ENCODE results near the gene WDR90. TPM values are rescaled to one million over a fixed set of nuclear protein-coding genes. Genes with fewer than 3 reads are reported as not detected.

WDR90 gene
- total and polyA plus RNA-seq, 2 of the 13 experiments (the other 11 are each of a cell fraction or from before 2014, with no cell fraction given), result 14.9 to 28.9 TPM

GRCh38 chr16:630249-630814 lies 18.8 kb upstream of the WDR90 start (continued):
- TF ChIP-seq HMGXB3 (CRISPR knock-in tag; IDR thresholded peaks at IDR 0.05; ENCODE audit: borderline replicate concordance) (no peak), BRCA1 (CRISPR knock-in tag; IDR thresholded peaks at IDR 0.05) (0 out of 2 replicates have a peak, but pooled peaks have one; percentile 72), ATAD3A (CRISPR knock-in tag; IDR thresholded peaks at IDR 0.05) (no peak), ZNF792 (CRISPR knock-in tag; IDR thresholded peaks at IDR 0.05) (0 out of 2 replicates have a peak, but pooled peaks have one; percentile 10), NFKB2 (CRISPR knock-in tag; IDR thresholded peaks at IDR 0.05; ENCODE audit: borderline replicate concordance) (peak; percentile 75; the same call in 1 of the 2 replicates), ZNF20 (CRISPR knock-in tag; IDR thresholded peaks at IDR 0.05) (no peak)

- no peaks in the 10 kb centered on the region for H3K9me3 ChIP-seq (ENCODE audit: low read length)
- in situ Hi-C loops (cut with HindIII; ENCODE audit: extremely low pct_ligation_motif_present, low pct_unique_long_range_greater_than_20kb) (no loop called here), intact Hi-C loops (cut with micrococcal nuclease; ENCODE audit: unreplicated experiment) (no loop called here)
- ChIA-PET CTCF (ENCODE audit: low intra/inter-chr PET ratio, low total read pairs) (no interaction called here), POLR2A (interaction anchor here (1.0 to 1.5 kb wide), 2 partner anchors 17 to 43 kb away, joined by 3 to 5 read pairs; no protein-coding TSS in a partner anchor)
- peak within 1 kb of the TSS; percentile 67 for H3K9ac ChIP-seq (ENCODE audit: insufficient read depth, low read depth, low read length)
- peaks cover 4% of the 10 kb centered on the region in 2 experiments; a peak in 2 of 5 replicates for H3K36me3 ChIP-seq (replicated peaks in 1 of 2; ENCODE audit: control insufficient read depth in 1 of 2, insufficient read depth in 2 of 2, low read length in 2 of 2)
- ATAC-seq (peak; percentile 74), FAIRE-seq (peak; percentile 72), DNase-seq (ENCODE audit: low spot score) (peak; percentile 59)
- H3K27me3 ChIP-seq (ENCODE audit: control insufficient read depth in 1 of 2, insufficient read depth in 2 of 2, low read length in 2 of 2), result no peaks in the 10 kb centered on the region
- peaks cover 6% of the 10 kb centered on the region for H3K79me2 ChIP-seq (ENCODE audit: insufficient read depth, low read length)
- 5% methylated on average over 5 of the region's 23 CpGs for WGBS (ENCODE audit: low lambda C conversion rate)
- H3K4me3 ChIP-seq (replicated peaks in 1 of 3; ENCODE audit: insufficient read depth in 1 of 3, low read depth in 2 of 3, low read length in 3 of 3), result peak within 1 kb of the TSS; percentile 58 to 74 (median 63)
- peak within 1 kb of the TSS; percentile 71 for H3K27ac ChIP-seq (ENCODE audit: extremely low read length, insufficient read depth, low read length)
- no peak within 1 kb of the TSS for H2AFZ ChIP-seq (ENCODE audit: low read length)
- peak within 1 kb of the TSS; percentile 95 for H3K4me2 ChIP-seq (ENCODE audit: low read depth, low read length)
- no TSS peak for BruUV-seq (replicated peaks)
- H4K20me1 ChIP-seq (ENCODE audit: insufficient read depth, low read length), result no peaks in the 10 kb centered on the region
- H3K4me1 ChIP-seq (ENCODE audit: insufficient read depth, low read length), result peaks cover 31% of the 10 kb centered on the region
- TF ChIP-seq NR2F2 (IDR thresholded peaks at IDR 0.05; ENCODE audit: borderline replicate concordance, low read depth) (0 out of 2 replicates have a peak, but pooled peaks have one; percentile 47), ERF (CRISPR knock-in tag; IDR thresholded peaks at IDR 0.05) (peak; percentile 15; the same call in 1 of the 2 replicates), E2F1 (CRISPR knock-in tag; IDR thresholded peaks at IDR 0.05) (peak; percentile 50; the same call in 1 of the 2 replicates), ZNF513 (CRISPR knock-in tag; conservative IDR thresholded peaks at IDR 0.05) (no peak), MZF1 (CRISPR knock-in tag; IDR thresholded peaks at IDR 0.05; ENCODE audit: borderline replicate concordance) (no peak), TSC22D2 (CRISPR knock-in tag; IDR thresholded peaks at IDR 0.05; ENCODE audit: borderline replicate concordance) (no peak), ZNF740 (CRISPR knock-in tag; IDR thresholded peaks at IDR 0.05) (peak; percentile 31; the same call in 1 of the 2 replicates), PHF8 (CRISPR knock-in tag; IDR thresholded peaks at IDR 0.05) (peak; percentile 57)
Observed at GRCh38 chr16:630815-631405, 18.3 kb upstream of the WDR90 start, which contains the start of gene WFIKKN1. TSS of gene WFIKKN1 (plus strand) at chr16:630985. CDS start at chr16:631254, 269 bp downstream.
